PC-9 (cell line): ENCODE measurements around the gene CNNM4. TPM values are rescaled to one million over a fixed set of nuclear protein-coding genes. Genes with fewer than 3 reads are reported as not detected.
"Not testable (repeated sequence)": the region's sequence is repeated elsewhere in the genome, so short reads cannot be mapped to it uniquely, and the experiment has no call there.

Source experiments
- BruUV-seq: library from RNA; stranded (reverse); fragments of 400-500 nt; replicated peaks from 2 replicates; lab custom pipeline; 2021; lab: Mats Ljungman, UMichigan
- CTCF ChIA-PET: fragments of 300-600 bp; sonication (Branson Sonifier 250); formaldehyde crosslinking; loops from one replicate; lab custom pipeline; 2022; ENCODE audit warnings: antibody characterized with exemption; lab: Charles Lee
- POLR2A ChIA-PET: fragments of 300-600 bp; sonication (Branson Sonifier 250); formaldehyde crosslinking; loops from one replicate; lab custom pipeline; 2022; ENCODE audit warnings: antibody characterized with exemption; ENCODE audit not compliant: unreplicated experiment; lab: Charles Lee
- DNase-seq, 2 experiments: peaks; one replicate each; pipeline versions ENCODE4 v3.0.0 to v3.0.0-alpha.2; 2015 to 2022; ENCODE audit warnings: mixed read lengths in 1 of 2
- H2AFZ ChIP-seq: fragments of 200-600 bp; sonication (generic); 2 replicates; pipeline ENCODE4 v1.8.1; 2017; ENCODE audit warnings: antibody characterized with exemption
- H3F3A ChIP-seq: fragments of 200-600 bp; sonication (generic); 2 replicates; pipeline ENCODE4 v1.8.1; 2017; ENCODE audit warnings: antibody characterized with exemption, mild to moderate bottlenecking, low read depth; ENCODE audit not compliant: insufficient read depth
- H3K27ac ChIP-seq: fragments of 200-600 bp; sonication (generic); 2 replicates; pipeline ENCODE4 v1.6.1; 2016; ENCODE audit warnings: mixed run types
- H3K27me3 ChIP-seq: fragments of 200-600 bp; sonication (generic); 2 replicates; pipeline ENCODE4 v1.6.1; 2016; ENCODE audit warnings: low read depth, mixed run types; ENCODE audit not compliant: insufficient read depth
- H3K36me3 ChIP-seq: fragments of 200-600 bp; sonication (generic); 2 replicates; pipeline ENCODE4 v1.6.1; 2016; ENCODE audit warnings: low read depth, mixed run types
- H3K4me1 ChIP-seq: fragments of 200-600 bp; sonication (generic); replicated peaks from 2 replicates; pipeline ENCODE4 v1.6.1; 2016; ENCODE audit warnings: mixed run types; ENCODE audit not compliant: insufficient read depth
- H3K4me2 ChIP-seq: fragments of 200-600 bp; sonication (generic); 2 replicates; pipeline ENCODE4 v1.6.1; 2017; ENCODE audit warnings: mixed run types
- H3K4me3 ChIP-seq: fragments of 200-600 bp; sonication (generic); 2 replicates; pipeline ENCODE4 v1.6.1; 2016; ENCODE audit warnings: mixed run types
- H3K79me2 ChIP-seq: fragments of 200-600 bp; sonication (generic); 2 replicates; pipeline ENCODE4 v1.6.1; 2017; ENCODE audit warnings: low read depth, mixed run types
- H3K9me2 ChIP-seq: fragments of 200-600 bp; sonication (generic); 2 replicates; pipeline ENCODE4 v1.8.1; 2017; ENCODE audit warnings: mild to moderate bottlenecking; ENCODE audit not compliant: insufficient read depth
- H3K9me3 ChIP-seq: fragments of 200-600 bp; sonication (generic); 2 replicates; pipeline ENCODE4 v1.8.1; 2016; ENCODE audit warnings: low read depth; ENCODE audit not compliant: insufficient read depth
- H4K20me1 ChIP-seq: fragments of 200-600 bp; sonication (generic); 2 replicates; pipeline ENCODE4 v1.8.1; 2017; ENCODE audit not compliant: insufficient read depth
- EZH2 ChIP-seq: fragments of 200-600 bp; sonication (generic); IDR thresholded peaks from 2 replicates; pipeline ENCODE4 v1.8.0; 2017; ENCODE audit warnings: antibody characterized with exemption, low read depth
- intact Hi-C: fragments of 100-400 bp; cut with micrococcal nuclease; formaldehyde crosslinking; loops from one replicate; pipeline ENCODE4 v1.10.0; 2022; ENCODE audit not compliant: unreplicated experiment
- total RNA-seq: library from RNA; stranded (reverse); gene quantifications from 2 replicates; pipeline ENCODE4 v1.2.3, GENCODE V29; 2021
- TF ChIP-seq, protein P1 (sequence below): fragments of 200-600 bp; sonication (generic); conservative IDR thresholded peaks from 2 replicates; pipeline ENCODE4 v1.6.1; 2017; ENCODE audit warnings: mixed run types, antibody characterized with exemption, mild to moderate bottlenecking, moderate library complexity

The CNNM4 gene
- total RNA-seq, 1 experiment from 2014 or later = 31.4 TPM

DNA sequence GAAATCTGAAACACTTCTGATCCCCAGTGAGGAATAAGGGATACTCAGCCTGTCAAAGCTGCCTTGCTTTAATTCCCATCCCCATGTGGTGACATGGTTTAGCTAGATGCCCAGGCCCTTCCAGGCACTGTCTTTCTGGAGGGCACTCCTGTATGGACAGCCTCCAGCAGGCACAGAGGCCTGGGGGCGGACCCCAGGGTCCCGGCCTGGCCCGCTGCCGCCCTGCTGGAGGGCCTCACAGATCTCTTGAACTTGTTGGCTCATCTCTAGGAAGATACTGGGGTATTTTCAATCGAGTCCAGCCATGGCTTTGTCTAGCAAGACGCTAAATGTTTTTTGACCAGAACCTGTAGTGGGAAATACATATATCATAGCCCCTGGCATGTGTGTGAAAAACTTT is 34.4 kb downstream of the CNNM4 start:
- H3K9me2 ChIP-seq = no peaks in the 10 kb centered on the region
- H3K27ac ChIP-seq = no peak overlapping the region
- no TSS peak for BruUV-seq
- H2AFZ ChIP-seq = no peak overlapping the region
- ChIA-PET POLR2A (no interaction called here), CTCF (no interaction called here)
- H3K27me3 ChIP-seq = no peaks in the 10 kb centered on the region
- H3K4me2 ChIP-seq = no peak overlapping the region
- H3F3A ChIP-seq = no peaks in the 10 kb centered on the region
- no peaks in the 10 kb centered on the region for H4K20me1 ChIP-seq
- DNase-seq = no peak
- H3K4me1 ChIP-seq = no peaks in the 10 kb centered on the region
- TF ChIP-seq, protein P1, sequence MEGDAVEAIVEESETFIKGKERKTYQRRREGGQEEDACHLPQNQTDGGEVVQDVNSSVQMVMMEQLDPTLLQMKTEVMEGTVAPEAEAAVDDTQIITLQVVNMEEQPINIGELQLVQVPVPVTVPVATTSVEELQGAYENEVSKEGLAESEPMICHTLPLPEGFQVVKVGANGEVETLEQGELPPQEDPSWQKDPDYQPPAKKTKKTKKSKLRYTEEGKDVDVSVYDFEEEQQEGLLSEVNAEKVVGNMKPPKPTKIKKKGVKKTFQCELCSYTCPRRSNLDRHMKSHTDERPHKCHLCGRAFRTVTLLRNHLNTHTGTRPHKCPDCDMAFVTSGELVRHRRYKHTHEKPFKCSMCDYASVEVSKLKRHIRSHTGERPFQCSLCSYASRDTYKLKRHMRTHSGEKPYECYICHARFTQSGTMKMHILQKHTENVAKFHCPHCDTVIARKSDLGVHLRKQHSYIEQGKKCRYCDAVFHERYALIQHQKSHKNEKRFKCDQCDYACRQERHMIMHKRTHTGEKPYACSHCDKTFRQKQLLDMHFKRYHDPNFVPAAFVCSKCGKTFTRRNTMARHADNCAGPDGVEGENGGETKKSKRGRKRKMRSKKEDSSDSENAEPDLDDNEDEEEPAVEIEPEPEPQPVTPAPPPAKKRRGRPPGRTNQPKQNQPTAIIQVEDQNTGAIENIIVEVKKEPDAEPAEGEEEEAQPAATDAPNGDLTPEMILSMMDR = no peak
- TF ChIP-seq EZH2 = no peak
- H3K36me3 ChIP-seq = no peaks in the 10 kb centered on the region
- no peak overlapping the region for H3K4me3 ChIP-seq
- H3K79me2 ChIP-seq = peaks cover 5% of the 10 kb centered on the region; the same call in 1 of the 2 replicates
- intact Hi-C loops = no loop called here
- H3K9me3 ChIP-seq = no peaks in the 10 kb centered on the region

DNA sequence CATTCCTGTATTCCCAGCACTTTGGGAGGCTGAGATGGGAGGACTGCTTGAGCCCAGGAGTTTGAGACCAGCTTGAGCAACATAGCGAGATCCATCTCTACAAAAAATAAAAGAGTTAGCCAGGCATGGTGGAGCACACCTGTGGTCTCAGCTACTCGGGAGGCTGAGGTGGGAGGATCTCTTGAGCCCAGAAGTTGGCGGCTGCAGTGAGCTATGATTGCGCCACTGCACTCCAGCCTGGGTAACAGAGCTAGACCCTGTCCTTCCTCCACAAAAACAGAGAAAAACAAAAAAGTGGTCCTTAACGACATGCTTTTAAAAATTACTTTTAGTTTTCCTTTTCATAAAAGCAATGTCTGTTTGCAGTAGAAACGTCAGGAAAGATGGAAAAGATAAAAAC is 35.8 kb downstream of the CNNM4 start:
- H3K4me1 ChIP-seq, POLR2A ChIA-PET, intact Hi-C loops, H3K36me3 ChIP-seq, H4K20me1 ChIP-seq, H3K79me2 ChIP-seq, H3K27ac ChIP-seq, H2AFZ ChIP-seq, H3K9me3 ChIP-seq, H3F3A ChIP-seq, H3K4me2 ChIP-seq, H3K9me2 ChIP-seq, H3K4me3 ChIP-seq, BruUV-seq, H3K27me3 ChIP-seq, DNase-seq: not testable (repeated sequence)
- CTCF ChIA-PET = interaction anchor here (0.6 kb wide), 2 partner anchors 37 to 1226 kb away, joined by 7 to 11 read pairs; no protein-coding TSS in a partner anchor

DNA sequence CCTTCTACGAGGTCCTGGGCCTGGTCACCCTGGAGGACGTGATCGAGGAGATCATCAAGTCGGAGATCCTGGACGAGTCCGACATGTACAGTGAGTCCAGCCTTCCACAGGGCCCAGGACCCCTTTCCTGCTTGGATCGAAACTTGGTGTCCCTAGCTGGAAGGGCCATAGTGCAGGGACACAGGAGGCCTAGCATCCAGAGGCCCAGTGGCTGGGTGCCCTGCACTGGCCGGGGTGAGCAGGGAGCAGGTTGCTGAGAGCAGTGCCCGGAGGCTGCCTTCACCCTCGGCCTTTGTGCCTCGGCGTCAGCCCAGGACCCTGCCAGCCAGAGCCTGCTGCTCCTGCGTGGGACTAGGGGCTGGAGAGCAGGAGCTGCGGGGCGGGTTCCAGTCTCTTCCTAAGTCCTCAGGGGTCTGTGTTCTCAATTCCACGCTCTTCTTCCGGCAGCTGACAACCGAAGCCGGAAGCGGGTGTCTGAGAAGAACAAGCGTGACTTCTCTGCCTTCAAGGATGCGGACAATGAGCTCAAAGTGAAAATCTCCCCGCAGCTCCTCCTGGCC is 36.4 kb downstream of the CNNM4 start:
- Histone ChIP-seq H4K20me1 (no peaks in the 10 kb centered on the region), H3K27ac (no peak overlapping the region), H3K4me1 (no peaks in the 10 kb centered on the region), H3K9me3 (no peaks in the 10 kb centered on the region), H3F3A (peaks cover 5% of the 10 kb centered on the region; the same call in 1 of the 2 replicates), H3K27me3 (no peaks in the 10 kb centered on the region), H3K4me3 (no peak overlapping the region), H2AFZ (no peak overlapping the region), H3K79me2 (0 out of 2 replicates have a peak, but pooled peaks cover 5% of the 10 kb centered on the region), H3K9me2 (no peaks in the 10 kb centered on the region), H3K36me3 (no peaks in the 10 kb centered on the region), H3K4me2 (no peak overlapping the region)
- ChIA-PET CTCF (interaction anchor here (0.5 kb wide), 1 partner anchor 11 kb away, joined by 4 read pairs; no protein-coding TSS in a partner anchor), POLR2A (no interaction called here)
- DNase-seq = no peak
- intact Hi-C loops = no loop called here
- TF ChIP-seq, protein P1 = no peak
- TF ChIP-seq EZH2 = no peak
- no TSS peak for BruUV-seq
